ENCODE results near the gene ZNF385B. TPM values are rescaled to one million over a fixed set of nuclear protein-coding genes. Genes with fewer than 3 reads are reported as not detected.
"Not testable (repeated sequence)": the region's sequence is repeated elsewhere in the genome, so short reads cannot be mapped to it uniquely, and the experiment has no call there.

The ZNF385B gene
- total RNA-seq, 1 donor from 2014 or later = 0.25 TPM

- TF ChIP-seq, protein P1, sequence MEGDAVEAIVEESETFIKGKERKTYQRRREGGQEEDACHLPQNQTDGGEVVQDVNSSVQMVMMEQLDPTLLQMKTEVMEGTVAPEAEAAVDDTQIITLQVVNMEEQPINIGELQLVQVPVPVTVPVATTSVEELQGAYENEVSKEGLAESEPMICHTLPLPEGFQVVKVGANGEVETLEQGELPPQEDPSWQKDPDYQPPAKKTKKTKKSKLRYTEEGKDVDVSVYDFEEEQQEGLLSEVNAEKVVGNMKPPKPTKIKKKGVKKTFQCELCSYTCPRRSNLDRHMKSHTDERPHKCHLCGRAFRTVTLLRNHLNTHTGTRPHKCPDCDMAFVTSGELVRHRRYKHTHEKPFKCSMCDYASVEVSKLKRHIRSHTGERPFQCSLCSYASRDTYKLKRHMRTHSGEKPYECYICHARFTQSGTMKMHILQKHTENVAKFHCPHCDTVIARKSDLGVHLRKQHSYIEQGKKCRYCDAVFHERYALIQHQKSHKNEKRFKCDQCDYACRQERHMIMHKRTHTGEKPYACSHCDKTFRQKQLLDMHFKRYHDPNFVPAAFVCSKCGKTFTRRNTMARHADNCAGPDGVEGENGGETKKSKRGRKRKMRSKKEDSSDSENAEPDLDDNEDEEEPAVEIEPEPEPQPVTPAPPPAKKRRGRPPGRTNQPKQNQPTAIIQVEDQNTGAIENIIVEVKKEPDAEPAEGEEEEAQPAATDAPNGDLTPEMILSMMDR (IDR thresholded peaks at IDR 0.05; ENCODE audit: insufficient read depth, low read length, poor library complexity, severe bottlenecking) = no peak
- H3K4me3 ChIP-seq (ENCODE audit: low read depth, low read length) = no peak overlapping the region
- no peaks in the 10 kb centered on the region for H3K27me3 ChIP-seq (ENCODE audit: control insufficient read depth, insufficient read depth, low read length)
- no peaks in the 10 kb centered on the region for H3K36me3 ChIP-seq (ENCODE audit: control insufficient read depth, insufficient read depth, low read length)
- no peak for DNase-seq (ENCODE audit: low read depth)
Measured at GRCh38 chr2:179646173-179646769, 215.1 kb downstream of the ZNF385B start.

GRCh38 chr2:179645047-179645446, 216.4 kb downstream of the ZNF385B start:
- H3K27me3 ChIP-seq (ENCODE audit: control insufficient read depth, insufficient read depth, low read length) = no peaks in the 10 kb centered on the region
- no peak overlapping the region for H3K4me3 ChIP-seq (ENCODE audit: low read depth, low read length)
- H3K36me3 ChIP-seq (ENCODE audit: control insufficient read depth, insufficient read depth, low read length) = no peaks in the 10 kb centered on the region
- DNase-seq (ENCODE audit: low read depth) = no peak
- TF ChIP-seq, protein P1 (IDR thresholded peaks at IDR 0.05; ENCODE audit: insufficient read depth, low read length, poor library complexity, severe bottlenecking) = no peak

- Histone ChIP-seq H3K36me3 (ENCODE audit: control insufficient read depth, insufficient read depth, low read length) (no peaks in the 10 kb centered on the region), H3K27me3 (ENCODE audit: control insufficient read depth, insufficient read depth, low read length) (no peaks in the 10 kb centered on the region), H3K4me3 (ENCODE audit: low read depth, low read length) (no peak overlapping the region)
- TF ChIP-seq, protein P1 (IDR thresholded peaks at IDR 0.05; ENCODE audit: insufficient read depth, low read length, poor library complexity, severe bottlenecking) = no peak
- no peak for DNase-seq (ENCODE audit: low read depth)
Measured at GRCh38 chr2:179642462-179642861, 218.9 kb downstream of the ZNF385B start.

GRCh38 chr2:179636995-179637394, 224.4 kb downstream of the ZNF385B start:
- Histone ChIP-seq H3K4me3 (ENCODE audit: low read depth, low read length) (no peak overlapping the region), H3K27me3 (ENCODE audit: control insufficient read depth, insufficient read depth, low read length) (no peaks in the 10 kb centered on the region), H3K36me3 (ENCODE audit: control insufficient read depth, insufficient read depth, low read length) (no peaks in the 10 kb centered on the region)
- DNase-seq (ENCODE audit: low read depth) = no peak
- TF ChIP-seq, protein P1 (IDR thresholded peaks at IDR 0.05; ENCODE audit: insufficient read depth, low read length, poor library complexity, severe bottlenecking) = no peak

DNA sequence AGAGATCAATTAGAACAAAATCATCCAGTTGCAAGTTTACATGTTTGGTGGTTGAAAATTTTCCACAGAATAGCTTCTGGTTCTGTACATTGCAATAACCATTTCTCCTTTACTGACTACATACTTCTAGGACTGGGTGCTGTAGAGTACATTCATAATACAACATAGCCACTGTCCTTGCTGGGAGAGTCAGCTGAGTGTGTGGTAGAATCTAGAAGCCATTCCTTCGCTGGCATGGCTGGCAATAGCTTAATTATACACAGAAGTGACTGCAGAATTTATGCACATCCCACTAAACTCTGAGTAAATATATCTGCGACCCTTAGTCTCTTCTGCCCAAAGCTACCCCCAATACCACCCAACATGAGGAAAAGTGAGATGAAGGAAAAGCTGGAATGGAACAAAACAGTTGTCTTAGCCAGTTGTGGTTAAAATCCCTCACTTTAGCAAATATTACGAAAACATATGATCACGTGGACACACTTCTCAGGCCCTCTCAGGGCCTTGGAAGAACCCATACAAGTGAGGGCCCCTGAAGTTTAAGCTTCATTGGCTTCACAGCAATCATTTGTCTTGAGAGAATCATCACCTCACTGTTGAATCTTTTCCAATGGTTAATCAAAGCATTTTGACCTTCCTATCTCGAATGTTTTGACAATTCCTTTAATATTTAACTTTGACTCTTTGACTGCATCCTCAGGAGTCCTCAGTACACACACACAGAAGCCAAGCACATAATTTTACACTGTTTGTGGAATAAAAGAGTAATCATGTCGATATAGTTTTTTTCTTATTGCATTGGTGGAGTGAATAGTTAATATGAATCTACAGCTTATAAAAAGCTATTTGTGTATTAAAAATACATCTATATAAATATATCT, 225.1 kb downstream of the ZNF385B start:
- Histone ChIP-seq H3K27me3 (ENCODE audit: control insufficient read depth, insufficient read depth, low read length) (no peaks in the 10 kb centered on the region), H3K36me3 (ENCODE audit: control insufficient read depth, insufficient read depth, low read length) (no peaks in the 10 kb centered on the region), H3K4me3 (ENCODE audit: low read depth, low read length) (no peak overlapping the region)
- TF ChIP-seq, protein P1 (IDR thresholded peaks at IDR 0.05; ENCODE audit: insufficient read depth, low read length, poor library complexity, severe bottlenecking) = no peak
- DNase-seq (ENCODE audit: low read depth) = peak; percentile 43

DNA sequence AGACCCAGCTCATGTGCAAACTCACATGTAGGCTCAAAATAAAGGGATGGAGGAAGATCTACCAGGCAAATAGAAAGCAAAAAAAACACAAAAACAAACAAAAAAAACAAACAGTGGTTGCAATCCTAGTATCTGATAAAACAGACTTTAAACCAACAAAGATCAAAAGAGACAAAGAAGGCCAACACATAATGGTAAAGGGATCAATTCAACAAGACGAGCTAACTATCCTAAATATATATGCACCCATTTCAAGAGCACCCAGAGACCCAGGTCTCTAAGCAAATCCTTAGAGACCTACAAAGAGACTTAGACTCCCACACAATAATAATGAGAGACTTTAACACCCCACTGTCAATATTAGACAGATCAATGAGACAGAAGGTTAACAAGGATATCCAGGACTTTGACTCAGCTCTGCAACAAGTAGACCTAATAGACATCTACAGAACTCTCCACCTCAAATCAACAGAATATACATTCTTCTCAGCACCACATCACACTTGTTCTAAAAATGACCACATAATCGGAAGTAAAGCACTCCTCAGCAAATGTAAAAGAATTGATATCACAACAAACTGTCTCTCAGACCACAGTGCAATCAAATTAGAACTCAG, 229.5 kb downstream of the ZNF385B start:
- H3K4me3 ChIP-seq (ENCODE audit: low read depth, low read length); DNase-seq (ENCODE audit: low read depth); H3K36me3 ChIP-seq (ENCODE audit: control insufficient read depth, insufficient read depth, low read length); H3K27me3 ChIP-seq (ENCODE audit: control insufficient read depth, insufficient read depth, low read length): not testable (repeated sequence)

DNA sequence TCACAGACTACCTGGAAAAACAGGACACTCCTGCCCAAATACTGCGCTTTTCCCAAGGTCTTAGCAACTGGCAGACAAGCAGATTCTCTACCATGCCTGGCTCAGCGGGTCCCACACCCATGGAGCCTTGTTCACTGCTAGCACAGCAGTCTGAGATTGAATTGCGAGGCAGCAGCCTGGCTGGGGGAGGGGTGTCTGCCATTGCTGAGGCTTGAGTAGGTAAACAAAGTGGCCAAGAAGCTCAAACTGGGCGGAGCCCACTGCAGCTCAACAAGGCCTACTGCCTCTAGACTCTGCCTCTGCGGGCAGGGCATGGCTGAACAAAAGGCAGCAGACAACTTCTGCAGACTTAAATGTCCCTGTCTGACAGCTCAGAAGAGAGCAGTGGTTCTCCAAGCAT, 231.6 kb downstream of the ZNF385B start:
- DNase-seq (ENCODE audit: low read depth); H3K36me3 ChIP-seq (ENCODE audit: control insufficient read depth, insufficient read depth, low read length); H3K27me3 ChIP-seq (ENCODE audit: control insufficient read depth, insufficient read depth, low read length); H3K4me3 ChIP-seq (ENCODE audit: low read depth, low read length): not testable (repeated sequence)

Data from kidney epithelial cell (primary cell).